K562 (cell line): ENCODE data around the gene PTGIS. TPM values are rescaled to one million over a fixed set of nuclear protein-coding genes. Genes with fewer than 3 reads are reported as not detected.

ENCODE experiments used
- CBX2 ChIP-seq: fragments of 200-600 bp; sonication (generic); IDR thresholded peaks from one replicate; pipeline ENCODE4 v1.6.1; 2012; ENCODE audit warnings: mild to moderate bottlenecking, low read length, inconsistent platforms; ENCODE audit not compliant: insufficient read depth, poor library complexity, severe bottlenecking
- CHCHD3 ChIP-seq: fragments of 250-450 bp; sonication (Bioruptor Pico); IDR thresholded peaks from 2 replicates; pipeline ENCODE4 v2.1.2; 2022; ENCODE audit warnings: mild to moderate bottlenecking
- DACH1 ChIP-seq: fragments of 450-650 bp; IDR thresholded peaks from 2 replicates; pipeline ENCODE4 v1.6.1; 2018; ENCODE audit not compliant: partially characterized antibody
- E2F5 ChIP-seq: sonication (generic); formaldehyde crosslinking; IDR thresholded peaks from 2 replicates; pipeline ENCODE4 v1.8.0; 2022; ENCODE audit warnings: mild to moderate bottlenecking, missing genetic modification reagents
- FUS ChIP-seq: fragments of 200-400 bp; formaldehyde crosslinking; optimal IDR thresholded peaks from 2 replicates; pipeline ENCODE3; 2017; ENCODE audit warnings: low read depth, low read length
- GABPA ChIP-seq: fragments of 200-800 bp; sonication (Bioruptor generic); conservative IDR thresholded peaks from 2 replicates; pipeline ENCODE4 v1.6.1; 2016; ENCODE audit warnings: low read depth, missing genetic modification characterization, missing compliant biosample characterization
- HBP1 ChIP-seq: fragments of 450-650 bp; formaldehyde crosslinking; IDR thresholded peaks from 2 replicates; pipeline ENCODE4 v1.4.0; 2022; ENCODE audit warnings: missing genetic modification characterization
- HMGN3 ChIP-seq: IDR thresholded peaks from 2 replicates; pipeline ENCODE4 v1.6.1; 2011; ENCODE audit warnings: borderline replicate concordance, low read depth, mild to moderate bottlenecking, mixed read lengths, low read length; ENCODE audit not compliant: insufficient read length; ENCODE audit errors: extremely low read depth
- ID3 ChIP-seq, 2 experiments: fragments of 250-450 bp in 1 of 2; fragments of 450-650 bp in 1 of 2; sonication (Bioruptor Pico) in 1 of 2; IDR thresholded peaks; 2 replicates each; pipeline versions ENCODE4 v1.6.1 to v1.8.0; 2016 to 2021; ENCODE audit warnings: mild to moderate bottlenecking in 2 of 2, moderate library complexity in 2 of 2, missing compliant biosample characterization in 1 of 2, missing genetic modification characterization in 1 of 2
- JUN ChIP-seq, 2 experiments: sonication (generic) in 1 of 2; formaldehyde crosslinking in 1 of 2; IDR thresholded peaks; 2 replicates each; pipeline versions ENCODE4 v1.6.1 to v1.8.0; 2012 to 2022; ENCODE audit warnings: borderline replicate concordance in 2 of 2, mild to moderate bottlenecking in 2 of 2, improper control_type of control experiment in 1 of 2, low read depth in 1 of 2, low read length in 1 of 2, missing genetic modification reagents in 1 of 2
- NFIX ChIP-seq: fragments of 250-450 bp; sonication (Bioruptor Pico); IDR thresholded peaks from 2 replicates; pipeline ENCODE4 v1.4.0; 2020; ENCODE audit warnings: low read depth, mild to moderate bottlenecking, moderate library complexity
- NKRF ChIP-seq: fragments of 450-650 bp; IDR thresholded peaks from 2 replicates; pipeline ENCODE4 v1.6.1; 2016; ENCODE audit warnings: borderline replicate concordance
- RBM17 ChIP-seq: fragments of 200-400 bp; formaldehyde crosslinking; IDR thresholded peaks from 2 replicates; pipeline ENCODE4 v1.6.1; 2017; ENCODE audit warnings: low read depth, mild to moderate bottlenecking, low read length, borderline replicate concordance
- STAT5B ChIP-seq: fragments of 250-450 bp; sonication (Bioruptor Pico); IDR thresholded peaks from 2 replicates; pipeline ENCODE4 v1.8.0; 2021; ENCODE audit warnings: mild to moderate bottlenecking, inconsistent platforms
- TFAM ChIP-seq: fragments of 250-450 bp; sonication (Bioruptor Pico); conservative IDR thresholded peaks from 2 replicates; pipeline ENCODE4 v1.5.0; 2021; ENCODE audit warnings: mild to moderate bottlenecking, moderate library complexity
- THAP12 ChIP-seq: fragments of 250-450 bp; sonication (Bioruptor Pico); IDR thresholded peaks from 2 replicates; pipeline ENCODE4 v1.9.0; 2021; ENCODE audit warnings: mild to moderate bottlenecking, inconsistent platforms
- ZKSCAN3 ChIP-seq: fragments of 250-450 bp; sonication (Bioruptor Pico); IDR thresholded peaks from 2 replicates; pipeline ENCODE4 v1.4.0; 2020
- ZNF347 ChIP-seq: fragments of 450-650 bp; formaldehyde crosslinking; IDR thresholded peaks from 2 replicates; pipeline ENCODE4 v1.4.0; 2020; ENCODE audit warnings: low read depth, mild to moderate bottlenecking, moderate library complexity
- ZNF57 ChIP-seq: fragments of 450-650 bp; formaldehyde crosslinking; IDR thresholded peaks from 2 replicates; pipeline ENCODE4 v1.4.0; 2020; ENCODE audit warnings: mild to moderate bottlenecking, moderate library complexity
- polyA plus RNA-seq, 8 experiments: library from polyadenylated mRNA; depleted of rRNA in 4 of 8; stranded (reverse) in 5 of 8; unstranded in 3 of 8; fragments of >200 nt; fragmentation: Nextera tagmentation in 2 of 8; fragmentation: Illumina TruSeq in 1 of 8; extraction: Ambion mirVana in 2 of 8; extraction: Trizol in 1 of 8; gene quantifications; 2 replicates each; pipeline versions ENCODE4 v1.2.1 to v1.2.3, GENCODE V29; 2011 to 2014; ENCODE audit warnings: inconsistent platforms in 1 of 8, missing spikeins in 1 of 8
- total RNA-seq, 7 experiments: library from RNA; depleted of rRNA in 6 of 7; stranded (reverse); fragments of >200 nt in 6 of 7; fragmentation: Illumina TruSeq in 2 of 7; extraction: Trizol in 2 of 7; gene quantifications; 2 replicates each; pipeline versions ENCODE4 v1.2.1 to v1.2.3, GENCODE V29; 2011 to 2021; ENCODE audit warnings: low replicate concordance in 1 of 7

The PTGIS gene
- total and polyA plus RNA-seq, 9 of the 15 experiments (the other 6 are each of a cell fraction or from before 2014, with no cell fraction given), result not detected

- TF ChIP-seq ID3 (CRISPR knock-in tag; IDR thresholded peaks at IDR 0.05) (no peak), ID3 (tag; IDR thresholded peaks at IDR 0.05) (no peak), E2F5 (0 out of 2 replicates have a peak, but pooled peaks have one; percentile 56), STAT5B (CRISPR knock-in tag) (no peak), DACH1 (peak; percentile 30), HMGN3 (peak; percentile 75), ZNF57 (CRISPR knock-in tag) (no peak), NKRF (peak; percentile 82), TFAM (CRISPR knock-in tag) (no peak), CHCHD3 (CRISPR knock-in tag) (no peak), GABPA (tag) (no peak), CBX2 (no peak), NFIX (CRISPR knock-in tag) (no peak), RBM17 (no peak), ZNF347 (no peak), THAP12 (CRISPR knock-in tag) (peak; percentile 54; the same call in 1 of the 2 replicates), HBP1 (CRISPR knock-in tag) (no peak), FUS (no peak), ZKSCAN3 (no peak), JUN (IDR thresholded peaks at IDR 0.05; ENCODE audit: borderline replicate concordance, low read depth, low read length) (no peak), JUN (CRISPR knock-in tag; IDR thresholded peaks at IDR 0.05; ENCODE audit: borderline replicate concordance) (peak; percentile 25; the same call in 1 of the 2 replicates)
Measured at GRCh38 chr20:49610691-49611538, 43.0 kb upstream of the PTGIS start (continued).
